Activated CD4-positive, alpha-beta T cell treated with anti-CD3 and anti-CD28 coated beads, Interleukin-2, amount 50 U/mL, for 4 hours (primary cell): ENCODE results near the gene SRBD1.
"Not testable (repeated sequence)": the region's sequence is repeated elsewhere in the genome, so short reads cannot be mapped to it uniquely, and the experiment has no call there.

Experiments
- DNase-seq, 2 experiments: peaks; one replicate each; pipeline ENCODE4 v3.0.0-alpha.2; 2020

SRBD1 gene

GRCh38 chr2:45458909-45459563 lies 152.0 kb downstream of the SRBD1 start:
- no peak for DNase-seq

GRCh38 chr2:45457211-45457945 lies 153.7 kb downstream of the SRBD1 start:
- DNase-seq, result no peak

- DNase-seq, result no peak
These were observed 158.2 kb downstream of the SRBD1 start for GRCh38 chr2:45452866-45453265.

- no peak for DNase-seq
These were observed 160.4 kb downstream of the SRBD1 start for GRCh38 chr2:45450634-45451033.

- DNase-seq, result no peak
These were observed 162.8 kb downstream of the SRBD1 start for GRCh38 chr2:45448217-45448616.

- DNase-seq, result no peak
These were observed 165.1 kb downstream of the SRBD1 start for GRCh38 chr2:45446016-45446415.

GRCh38 chr2:45445037-45445436 lies 166.0 kb downstream of the SRBD1 start:
- DNase-seq, result no peak

GRCh38 chr2:45443012-45443411 lies 168.1 kb downstream of the SRBD1 start:
- no peak for DNase-seq

GRCh38 chr2:45442026-45442425 lies 169.0 kb downstream of the SRBD1 start:
- no peak for DNase-seq

- no peak for DNase-seq
These were observed 169.5 kb downstream of the SRBD1 start for GRCh38 chr2:45441571-45441970.

- no peak for DNase-seq
These were observed 171.0 kb downstream of the SRBD1 start for GRCh38 chr2:45439788-45440773.

GRCh38 chr2:45438872-45439665 lies 172.0 kb downstream of the SRBD1 start:
- no peak for DNase-seq

GRCh38 chr2:45436456-45436855 lies 174.6 kb downstream of the SRBD1 start:
- DNase-seq, result no peak

GRCh38 chr2:45435316-45435715 lies 175.8 kb downstream of the SRBD1 start:
- no peak for DNase-seq

GRCh38 chr2:45433363-45433762 lies 177.7 kb downstream of the SRBD1 start:
- DNase-seq, result no peak

- DNase-seq, result no peak
These were observed 178.7 kb downstream of the SRBD1 start for GRCh38 chr2:45432406-45432805.

GRCh38 chr2:45426025-45426424 lies 185.0 kb downstream of the SRBD1 start:
- not testable (repeated sequence) for DNase-seq

GRCh38 chr2:45422921-45423320 lies 188.1 kb downstream of the SRBD1 start:
- DNase-seq, result no peak

GRCh38 chr2:45418532-45418931 lies 192.5 kb downstream of the SRBD1 start:
- no peak for DNase-seq

- no peak for DNase-seq
These were observed 195.4 kb downstream of the SRBD1 start for GRCh38 chr2:45415534-45416123.

GRCh38 chr2:45412754-45413379 lies 198.2 kb downstream of the SRBD1 start:
- no peak for DNase-seq

GRCh38 chr2:45409677-45410076 lies 201.4 kb downstream of the SRBD1 start:
- DNase-seq, result no peak
